Endothelial cell of umbilical vein (primary cell): Measurements from ENCODE around the gene CD82. TPM values are rescaled to one million over a fixed set of nuclear protein-coding genes. Genes with fewer than 3 reads are reported as not detected.

Source experiments
- BruUV-seq: library from RNA; stranded (reverse); fragments of 400-500 nt; replicated peaks from 2 replicates; lab custom pipeline; 2021; lab: Mats Ljungman, UMichigan
- CTCF ChIA-PET: fragments of 300-600, 350-600 bp; sonication (Branson Sonifier 250); formaldehyde crosslinking; loops from one replicate; lab custom pipeline; 2021; ENCODE audit warnings: antibody characterized with exemption, inconsistent platforms; lab: Charles Lee
- POLR2A ChIA-PET: fragments of 300-600, 350-600 bp; sonication (Branson Sonifier 250); formaldehyde crosslinking; loops from one replicate; lab custom pipeline; 2021; ENCODE audit warnings: antibody characterized with exemption, inconsistent platforms; lab: Charles Lee
- DNase-seq: peaks from one replicate; pipeline ENCODE4 v3.0.0-alpha.2; 2011; ENCODE audit warnings: low read depth, low spot score
- FAIRE-seq: peaks from 2 replicates; lab custom pipeline; 2011; peaks lifted over from hg19 to GRCh38; lab: Jason Lieb, UNC
- H2AFZ ChIP-seq: 2 replicates; pipeline ENCODE4 v1.6.0; 2012; ENCODE audit warnings: low read depth, low read length, control low read depth, inconsistent platforms
- H3K27ac ChIP-seq: 2 replicates; pipeline ENCODE4 v1.5.1; 2011; ENCODE audit warnings: low read depth, mild to moderate bottlenecking, control low read depth, low read length, moderate library complexity; ENCODE audit not compliant: insufficient read depth
- H3K27me3 ChIP-seq, 2 experiments: 2 replicates each; pipeline versions ENCODE4 v1.6.0 to v1.6.1; 2011; ENCODE audit warnings: low read length in 2 of 2, mixed read lengths in 1 of 2; ENCODE audit not compliant: control insufficient read depth in 2 of 2, insufficient read depth in 2 of 2
- H3K36me3 ChIP-seq, 2 experiments: 2 replicates in 1 of 2; 3 replicates in 1 of 2; pipeline ENCODE4 v1.5.1; 2011; ENCODE audit warnings: low read length in 2 of 2, mild to moderate bottlenecking in 1 of 2, moderate library complexity in 1 of 2; ENCODE audit not compliant: control insufficient read depth in 2 of 2, insufficient read depth in 2 of 2; ENCODE audit errors: extremely low read depth in 1 of 2
- H3K4me1 ChIP-seq: 3 replicates; pipeline ENCODE4 v1.5.1; 2011; ENCODE audit warnings: mild to moderate bottlenecking, low read length; ENCODE audit not compliant: control insufficient read depth, insufficient read depth; ENCODE audit errors: extremely low read depth
- H3K4me2 ChIP-seq: 2 replicates; pipeline ENCODE4 v1.6.1; 2011; ENCODE audit warnings: low read length, control low read depth, mixed read lengths; ENCODE audit not compliant: insufficient read depth
- H3K4me3 ChIP-seq, 3 experiments: fragments of 200-600 bp in 1 of 3; sonication (generic), shearing (Covaris generic) in 1 of 3; replicated peaks in 1 of 3; 2 replicates each; pipeline ENCODE4 v1.5.1; 2011 to 2016; ENCODE audit warnings: control low read depth in 3 of 3, low read length in 3 of 3, mild to moderate bottlenecking in 2 of 3, inconsistent platforms in 1 of 3, low read depth in 1 of 3, moderate library complexity in 1 of 3; ENCODE audit not compliant: insufficient read depth in 1 of 3
- H3K79me2 ChIP-seq: 2 replicates; pipeline ENCODE4 v1.6.0; 2012; ENCODE audit warnings: low read length, inconsistent platforms; ENCODE audit not compliant: control insufficient read depth, insufficient read depth
- H3K9ac ChIP-seq: replicated peaks from 2 replicates; pipeline ENCODE3; 2011; ENCODE audit warnings: low read length, control low read depth; ENCODE audit not compliant: insufficient read depth; ENCODE audit errors: extremely low read depth
- H3K9me1 ChIP-seq: replicated peaks from 3 replicates; pipeline ENCODE4 v1.6.0; 2011; ENCODE audit warnings: mild to moderate bottlenecking, low read length; ENCODE audit not compliant: control insufficient read depth, insufficient read depth; ENCODE audit errors: extremely low read depth
- H3K9me3 ChIP-seq: replicated peaks from 2 replicates; pipeline ENCODE4 v1.5.1; 2012; ENCODE audit warnings: low read length, inconsistent platforms; ENCODE audit not compliant: control insufficient read depth, insufficient read depth
- H4K20me1 ChIP-seq: replicated peaks from 2 replicates; pipeline ENCODE3; 2011; ENCODE audit warnings: mild to moderate bottlenecking, low read length; ENCODE audit not compliant: control insufficient read depth, insufficient read depth; ENCODE audit errors: extremely low read depth
- EZH2 ChIP-seq: IDR thresholded peaks from 2 replicates; pipeline ENCODE4 v1.6.1; 2012; ENCODE audit warnings: borderline replicate concordance, low read depth, mild to moderate bottlenecking, moderate library complexity, low read length, inconsistent platforms; ENCODE audit not compliant: severe bottlenecking
- FOS ChIP-seq: IDR thresholded peaks from 2 replicates; pipeline ENCODE4 v1.6.1; 2011; ENCODE audit warnings: mild to moderate bottlenecking, low read length, moderate library complexity, borderline replicate concordance; ENCODE audit not compliant: insufficient read depth
- GATA2 ChIP-seq: IDR thresholded peaks from 2 replicates; pipeline ENCODE4 v1.7.0; 2011; ENCODE audit warnings: low read depth, mild to moderate bottlenecking, moderate library complexity, mixed read lengths, low read length; ENCODE audit not compliant: insufficient read length, insufficient read depth
- JUN ChIP-seq: IDR thresholded peaks from 2 replicates; pipeline ENCODE4 v1.6.1; 2011; ENCODE audit warnings: borderline replicate concordance, low read depth; ENCODE audit not compliant: insufficient read length, insufficient read depth
- MYC ChIP-seq: IDR thresholded peaks from one replicate; pipeline ENCODE4 v1.6.1; 2011; ENCODE audit warnings: mild to moderate bottlenecking, low read depth, low read length
- POLR2A ChIP-seq: IDR thresholded peaks from 2 replicates; pipeline ENCODE4 v1.6.1; 2012; ENCODE audit warnings: low read depth, mild to moderate bottlenecking, control low read depth, low read length
- POLR2AphosphoS5 ChIP-seq: IDR thresholded peaks from 2 replicates; pipeline ENCODE4 v1.6.1; 2012; ENCODE audit warnings: low read depth, mild to moderate bottlenecking, control low read depth, low read length, moderate library complexity; ENCODE audit not compliant: insufficient read depth
- dilution Hi-C: fragments of 300-500 bp; cut with MboI; formaldehyde crosslinking; loops from one replicate; pipeline ENCODE4 v1.15.0; 2019; ENCODE audit warnings: low sequenced_read_pairs; ENCODE audit not compliant: extremely low pct_ligation_motif_present
- intact Hi-C: fragments of 100-400 bp; cut with micrococcal nuclease; formaldehyde crosslinking; loops from one replicate; pipeline ENCODE4 v1.10.0; 2022
- polyA plus RNA-seq, 4 experiments: library from polyadenylated mRNA; depleted of rRNA in 3 of 4; stranded (reverse) in 3 of 4; unstranded in 1 of 4; fragments of >200 nt; gene quantifications; 2 replicates each; pipeline versions ENCODE4 v1.2.1 to v1.2.3, GENCODE V29; 2011 to 2012; ENCODE audit warnings: missing spikeins in 1 of 4
- total RNA-seq: library from RNA; stranded (reverse); gene quantifications from 2 replicates; pipeline ENCODE4 v1.2.3, GENCODE V29; 2021
- TF ChIP-seq, protein P1 (sequence below), 2 donors: IDR thresholded peaks; 1 replicate in 1 of 2; 2 replicates in 1 of 2; pipeline ENCODE4 v1.5.1; 2011; ENCODE audit warnings: low read length in 2 of 2, mild to moderate bottlenecking in 2 of 2, moderate library complexity in 2 of 2, control low read depth in 1 of 2, inconsistent platforms in 1 of 2, low read depth in 1 of 2; ENCODE audit not compliant: insufficient read depth in 1 of 2; ENCODE audit errors: extremely low read depth in 1 of 2
- TF ChIP-seq, protein P2 (sequence below): IDR thresholded peaks from 2 replicates; pipeline ENCODE4 v1.6.1; 2011; ENCODE audit not compliant: insufficient read depth, insufficient read length

CD82 gene
- total and polyA plus RNA-seq, 2 donors (not counting 3 experiments of a cell fraction or from before 2014, with no cell fraction given): 17.9 to 25.2 TPM

DNA sequence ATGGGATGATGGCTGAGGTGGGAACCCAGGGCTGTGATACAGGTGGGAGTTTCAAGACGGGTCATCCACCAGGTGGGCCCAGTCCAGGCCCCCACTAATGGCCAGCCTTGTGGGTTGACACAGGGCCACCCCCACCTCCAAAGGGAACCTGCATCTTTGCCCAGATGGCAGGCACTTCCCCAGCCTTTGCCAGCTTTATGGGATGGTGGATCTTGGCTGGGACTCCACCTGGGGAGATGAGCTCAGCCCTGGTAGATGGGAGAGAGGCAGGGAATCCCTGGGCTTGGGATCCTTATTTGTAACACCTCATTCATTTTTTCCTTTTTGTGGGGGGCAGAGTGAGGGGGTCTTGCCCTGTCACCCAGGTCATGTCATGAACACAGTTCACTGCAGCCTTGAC lies 33.4 kb downstream of the CD82 start:
- H3K27me3 ChIP-seq: no peaks in the 10 kb centered on the region
- no peaks in the 10 kb centered on the region for H3K79me2 ChIP-seq
- TF ChIP-seq POLR2AphosphoS5 (no peak), JUN (no peak), POLR2A (no peak), GATA2 (no peak), EZH2 (no peak), FOS (no peak), MYC (no peak)
- TF ChIP-seq, protein P1, sequence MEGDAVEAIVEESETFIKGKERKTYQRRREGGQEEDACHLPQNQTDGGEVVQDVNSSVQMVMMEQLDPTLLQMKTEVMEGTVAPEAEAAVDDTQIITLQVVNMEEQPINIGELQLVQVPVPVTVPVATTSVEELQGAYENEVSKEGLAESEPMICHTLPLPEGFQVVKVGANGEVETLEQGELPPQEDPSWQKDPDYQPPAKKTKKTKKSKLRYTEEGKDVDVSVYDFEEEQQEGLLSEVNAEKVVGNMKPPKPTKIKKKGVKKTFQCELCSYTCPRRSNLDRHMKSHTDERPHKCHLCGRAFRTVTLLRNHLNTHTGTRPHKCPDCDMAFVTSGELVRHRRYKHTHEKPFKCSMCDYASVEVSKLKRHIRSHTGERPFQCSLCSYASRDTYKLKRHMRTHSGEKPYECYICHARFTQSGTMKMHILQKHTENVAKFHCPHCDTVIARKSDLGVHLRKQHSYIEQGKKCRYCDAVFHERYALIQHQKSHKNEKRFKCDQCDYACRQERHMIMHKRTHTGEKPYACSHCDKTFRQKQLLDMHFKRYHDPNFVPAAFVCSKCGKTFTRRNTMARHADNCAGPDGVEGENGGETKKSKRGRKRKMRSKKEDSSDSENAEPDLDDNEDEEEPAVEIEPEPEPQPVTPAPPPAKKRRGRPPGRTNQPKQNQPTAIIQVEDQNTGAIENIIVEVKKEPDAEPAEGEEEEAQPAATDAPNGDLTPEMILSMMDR (IDR thresholded peaks at IDR 0.05; ENCODE audit: extremely low read depth in 1 of 2, insufficient read depth in 1 of 2, low read depth in 1 of 2, low read length in 2 of 2): no peak
- TF ChIP-seq, protein P2, sequence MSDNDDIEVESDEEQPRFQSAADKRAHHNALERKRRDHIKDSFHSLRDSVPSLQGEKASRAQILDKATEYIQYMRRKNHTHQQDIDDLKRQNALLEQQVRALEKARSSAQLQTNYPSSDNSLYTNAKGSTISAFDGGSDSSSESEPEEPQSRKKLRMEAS: no peak
- H3K4me3 ChIP-seq: no peak overlapping the region
- no peaks in the 10 kb centered on the region for H3K4me1 ChIP-seq
- H3K36me3 ChIP-seq: no peaks in the 10 kb centered on the region
- no peak overlapping the region for H2AFZ ChIP-seq
- no peaks in the 10 kb centered on the region for H3K9me3 ChIP-seq
- no TSS peak for BruUV-seq
- no peak overlapping the region for H3K27ac ChIP-seq
- POLR2A ChIA-PET: no interaction called here
- intact Hi-C loops (no loop called here), dilution Hi-C loops (no loop called here)
- CTCF ChIA-PET: interaction anchor here (2.1 kb wide), 1 partner anchor 18 kb away, joined by 5 read pairs; no protein-coding TSS in a partner anchor
- no peak overlapping the region for H3K9ac ChIP-seq
- H4K20me1 ChIP-seq: no peaks in the 10 kb centered on the region
- FAIRE-seq (no peak), DNase-seq (no peak)
- H3K4me2 ChIP-seq: no peak overlapping the region
- H3K9me1 ChIP-seq: no peaks in the 10 kb centered on the region
